ENCODE results near the gene ARL4C. TPM values are rescaled to one million over a fixed set of nuclear protein-coding genes. Genes with fewer than 3 reads are reported as not detected.

Gene ARL4C
- total and polyA plus RNA-seq, 2 of the 8 experiments (the other 6 are each of a cell fraction or from before 2014, with no cell fraction given), result 7.0 to 16.9 TPM

DNA sequence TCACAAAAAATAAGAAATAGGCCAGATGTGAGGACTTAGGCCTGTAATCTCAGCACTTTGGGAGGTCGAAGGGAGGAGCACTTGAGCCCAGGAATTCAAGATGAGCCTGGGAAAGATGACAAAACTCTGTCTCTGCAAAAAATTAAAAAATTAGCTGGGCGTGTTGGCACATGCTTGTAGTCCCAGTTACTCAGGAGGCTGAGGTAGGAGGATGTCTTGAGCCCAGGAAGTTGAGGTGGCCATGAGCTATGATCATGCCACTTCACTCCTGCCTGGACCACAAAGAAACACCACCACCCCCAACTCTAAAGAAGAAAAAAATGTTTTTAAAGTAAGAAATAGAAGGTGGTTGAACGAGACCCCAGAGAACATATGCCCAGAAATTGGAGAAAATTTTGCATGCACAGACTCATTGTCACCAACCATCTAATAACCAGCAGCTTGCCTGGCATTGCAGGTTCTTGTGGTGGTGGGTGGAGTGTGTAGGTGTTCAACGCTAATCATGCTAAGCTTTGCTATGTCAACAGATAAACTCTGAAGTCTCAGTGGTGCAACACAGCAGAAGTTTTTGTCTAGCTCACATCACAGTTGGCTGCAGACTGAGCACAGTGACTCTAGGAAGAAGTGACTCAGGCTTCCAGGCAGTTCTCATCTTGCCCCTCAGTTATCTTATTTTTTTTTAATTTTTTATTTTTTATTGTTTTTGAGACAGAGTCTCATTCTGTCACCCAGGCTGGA is 18.6 kb downstream of the ARL4C start:
- no peaks in the 10 kb centered on the region for H3K79me1 ChIP-seq (ENCODE audit: low read depth, low read length)
- no peak overlapping the region for H2BK120ac ChIP-seq (replicated peaks; ENCODE audit: low read depth, low read length)
- no peak overlapping the region for H2BK12ac ChIP-seq (ENCODE audit: low read depth, low read length)
- H3K23ac ChIP-seq (ENCODE audit: insufficient read length), result no peak overlapping the region
- H2AK5ac ChIP-seq (ENCODE audit: low read depth, low read length), result no peak overlapping the region
- no peak overlapping the region for H3K18ac ChIP-seq (ENCODE audit: extremely low read depth, low read length)
- H3K36me3 ChIP-seq (ENCODE audit: control insufficient read depth in 2 of 4, insufficient read depth in 4 of 4, low read length in 3 of 4), result no peaks in the 10 kb centered on the region
- no peak overlapping the region for H2BK20ac ChIP-seq (ENCODE audit: low read length)
- no peaks in the 10 kb centered on the region for H4K20me1 ChIP-seq (replicated peaks in 1 of 2; ENCODE audit: control insufficient read depth in 1 of 2, insufficient read depth in 2 of 2, low read length in 2 of 2)
- no peak overlapping the region for H4K8ac ChIP-seq (ENCODE audit: extremely low read depth, insufficient read depth, low read length)
- H3K4me2 ChIP-seq (ENCODE audit: insufficient read depth in 1 of 2, low read depth in 2 of 2, low read length in 2 of 2), result no peak overlapping the region
- TF ChIP-seq SIN3A (conservative IDR thresholded peaks at IDR 0.05 in 1 of 2, IDR thresholded peaks at IDR 0.05 in 1 of 2; ENCODE audit: low read depth in 1 of 2, low read length in 2 of 2), result no peak
- no peak for TF ChIP-seq KDM4A (IDR thresholded peaks at IDR 0.05; ENCODE audit: low read depth, low read length, severe bottlenecking)
- TF ChIP-seq POLR2A (IDR thresholded peaks at IDR 0.05; ENCODE audit: control extremely low read depth in 1 of 2, low read depth in 2 of 2, low read length in 2 of 2), result no peak
- no peak for TF ChIP-seq HDAC2 (IDR thresholded peaks at IDR 0.05; ENCODE audit: borderline replicate concordance in 1 of 2, low read depth in 2 of 2, low read length in 2 of 2)
- no peak for TF ChIP-seq SAP30 (IDR thresholded peaks at IDR 0.05; ENCODE audit: insufficient read depth, insufficient replicate concordance, low read length)
- TF ChIP-seq SP4 (IDR thresholded peaks at IDR 0.05; ENCODE audit: low read length), result no peak
- no peak for TF ChIP-seq ZNF274 (IDR thresholded peaks at IDR 0.05; ENCODE audit: borderline replicate concordance, extremely low read depth, low read length)
- TF ChIP-seq SUZ12 (IDR thresholded peaks at IDR 0.05; ENCODE audit: low read length), result no peak
- TF ChIP-seq EP300 (IDR thresholded peaks at IDR 0.05; ENCODE audit: borderline replicate concordance in 1 of 2, low read depth in 2 of 2, low read length in 2 of 2), result no peak
- no peak for TF ChIP-seq MAFK (IDR thresholded peaks at IDR 0.05; ENCODE audit: low read depth, low read length)
- TF ChIP-seq RFX5 (IDR thresholded peaks at IDR 0.05; ENCODE audit: borderline replicate concordance, low read depth, low read length), result no peak
- TF ChIP-seq JUN (IDR thresholded peaks at IDR 0.05; ENCODE audit: low read depth, low read length), result no peak
- no peak overlapping the region for H3K4me3 ChIP-seq (ENCODE audit: extremely low read depth in 1 of 4, insufficient read depth in 2 of 4, low read depth in 3 of 4, low read length in 4 of 4)
- no peak for DNase-seq (ENCODE audit: low read depth in 1 of 2, low spot score in 2 of 2)
- no peak overlapping the region for H3K56ac ChIP-seq (replicated peaks; ENCODE audit: insufficient read length, low read depth, low read length)
- 85% methylated on average over 4 of the region's 4 CpGs; no CpG with 5 or more reads in 1 of the 2 experiments for WGBS, 2 experiments (ENCODE audit: extremely low coverage in 1 of 2, insufficient coverage in 1 of 2, insufficient read length in 1 of 2, insufficient replicate concordance in 2 of 2, low coverage in 1 of 2, low lambda C conversion rate in 2 of 2, missing lambda C conversion rate in 1 of 2)
- H3K27ac ChIP-seq (ENCODE audit: low read depth, low read length), result no peak overlapping the region
- H2BK15ac ChIP-seq (ENCODE audit: low read length), result no peak overlapping the region
- H2AFZ ChIP-seq (ENCODE audit: low read length), result no peak overlapping the region
- no peak overlapping the region for H4K5ac ChIP-seq (ENCODE audit: insufficient read length, low read depth, low read length)
- no peak overlapping the region for H3K14ac ChIP-seq (ENCODE audit: insufficient read length)
- H2BK5ac ChIP-seq (ENCODE audit: low read depth, low read length), result no peak overlapping the region
- H4K91ac ChIP-seq (replicated peaks; ENCODE audit: insufficient read length, low read length), result no peak overlapping the region
- CTCF ChIA-PET (ENCODE audit: partially characterized antibody), result interaction anchor here (0.7 to 1.3 kb wide), 4 partner anchors 16 to 343 kb away, joined by 3 read pairs; no protein-coding TSS in a partner anchor
- H3K23me2 ChIP-seq (ENCODE audit: low read depth, low read length), result no peaks in the 10 kb centered on the region
- no peak for FAIRE-seq
- no peak overlapping the region for H3K4ac ChIP-seq (replicated peaks; ENCODE audit: insufficient read length, low read depth, low read length)
- no peak overlapping the region for H3K9ac ChIP-seq (replicated peaks in 1 of 4; ENCODE audit: extremely low read depth in 1 of 4, low read depth in 3 of 4, low read length in 3 of 4)
- H3K9me3 ChIP-seq (ENCODE audit: insufficient read depth in 2 of 2, low read depth in 1 of 2, low read length in 1 of 2), result no peaks in the 10 kb centered on the region
- H3K27me3 ChIP-seq (replicated peaks in 1 of 4; ENCODE audit: control insufficient read depth in 3 of 4, extremely low read depth in 1 of 4, insufficient read depth in 3 of 4, low read length in 3 of 4), result no peaks in the 10 kb centered on the region
- no peaks in the 10 kb centered on the region; a peak in 1 of 7 replicates for H3K4me1 ChIP-seq (replicated peaks in 1 of 4; ENCODE audit: control insufficient read depth in 3 of 4, insufficient read depth in 4 of 4, low read length in 3 of 4)
- H3K79me2 ChIP-seq (ENCODE audit: control insufficient read depth in 1 of 2, insufficient read depth in 2 of 2, low read length in 2 of 2), result no peaks in the 10 kb centered on the region
- POLR2A ChIA-PET (ENCODE audit: partially characterized antibody), result no interaction called here
